HG03025 (cell line): ENCODE results near the gene TMEM120B.

Source experiments
- ATAC-seq: cut with Tn5 transposase; IDR thresholded peaks from one replicate; pipeline ENCODE4 v1.9.1; 2021; ENCODE audit warnings: mild to moderate bottlenecking, moderate library complexity; ENCODE audit not compliant: unreplicated experiment, low FRiP score

The TMEM120B gene

GRCh38 chr12:121800694-121801594 lies 88.4 kb downstream of the TMEM120B start:
- no peak for ATAC-seq

GRCh38 chr12:121801595-121802484 lies 89.3 kb downstream of the TMEM120B start:
- no peak for ATAC-seq

- no peak for ATAC-seq
These were observed 89.9 kb downstream of the TMEM120B start for GRCh38 chr12:121802485-121802842.

- peak; percentile 34 for ATAC-seq
These were observed 90.5 kb downstream of the TMEM120B start for GRCh38 chr12:121802843-121803698.

GRCh38 chr12:121803861-121804416 lies 91.4 kb downstream of the TMEM120B start, which contains the start of gene SETD1B:
SETD1B (plus strand) TSS chr12:121804009; CDS start chr12:121804738, 729 bp downstream.
- no peak for ATAC-seq

- ATAC-seq = no peak
These were observed 92.0 kb downstream of the TMEM120B start for GRCh38 chr12:121804417-121805111.

- no peak for ATAC-seq
These were observed 92.8 kb downstream of the TMEM120B start for GRCh38 chr12:121805171-121806008.

- no peak for ATAC-seq
These were observed 93.5 kb downstream of the TMEM120B start for GRCh38 chr12:121806009-121806545.

- no peak for ATAC-seq
These were observed 94.2 kb downstream of the TMEM120B start for GRCh38 chr12:121806546-121807423.

- no peak for ATAC-seq
These were observed 95.2 kb downstream of the TMEM120B start for GRCh38 chr12:121807642-121808347.

- no peak for ATAC-seq
These were observed 96.1 kb downstream of the TMEM120B start for GRCh38 chr12:121808623-121809022.

GRCh38 chr12:121809712-121810116 lies 97.2 kb downstream of the TMEM120B start:
- no peak for ATAC-seq

GRCh38 chr12:121810234-121810817 lies 97.8 kb downstream of the TMEM120B start:
- no peak for ATAC-seq

GRCh38 chr12:121810833-121811433 lies 98.4 kb downstream of the TMEM120B start:
- no peak for ATAC-seq

- ATAC-seq = no peak
These were observed 99.1 kb downstream of the TMEM120B start for GRCh38 chr12:121811434-121812319.
